OCI-LY7 (cell line): ENCODE measurements around the gene DNAI2.

Experiments used
- CTCF ChIP-seq: fragments of 200-600 bp; sonication (generic); conservative IDR thresholded peaks from 2 replicates; pipeline ENCODE4 v1.5.1; 2014; ENCODE audit warnings: mild to moderate bottlenecking, antibody characterized with exemption, low read length, moderate library complexity, mixed read lengths
- EZH2phosphoT487 ChIP-seq: fragments of 200-600 bp; sonication (generic); IDR thresholded peaks from 2 replicates; pipeline ENCODE4 v1.6.1; 2018; ENCODE audit warnings: low read depth, borderline replicate concordance, mild to moderate bottlenecking, mixed run types, antibody characterized with exemption, low read length, moderate library complexity, mixed read lengths

- TF ChIP-seq CTCF, result no peak
- TF ChIP-seq EZH2phosphoT487, result no peak
Observed at GRCh38 chr17:74267987-74268499, 6.0 kb upstream of the DNAI2 start.
